ENCODE measurements around the gene FMN2.
"Not testable (repeated sequence)": the region's sequence is repeated elsewhere in the genome, so short reads cannot be mapped to it uniquely, and the experiment has no call there.

Gene FMN2

DNA sequence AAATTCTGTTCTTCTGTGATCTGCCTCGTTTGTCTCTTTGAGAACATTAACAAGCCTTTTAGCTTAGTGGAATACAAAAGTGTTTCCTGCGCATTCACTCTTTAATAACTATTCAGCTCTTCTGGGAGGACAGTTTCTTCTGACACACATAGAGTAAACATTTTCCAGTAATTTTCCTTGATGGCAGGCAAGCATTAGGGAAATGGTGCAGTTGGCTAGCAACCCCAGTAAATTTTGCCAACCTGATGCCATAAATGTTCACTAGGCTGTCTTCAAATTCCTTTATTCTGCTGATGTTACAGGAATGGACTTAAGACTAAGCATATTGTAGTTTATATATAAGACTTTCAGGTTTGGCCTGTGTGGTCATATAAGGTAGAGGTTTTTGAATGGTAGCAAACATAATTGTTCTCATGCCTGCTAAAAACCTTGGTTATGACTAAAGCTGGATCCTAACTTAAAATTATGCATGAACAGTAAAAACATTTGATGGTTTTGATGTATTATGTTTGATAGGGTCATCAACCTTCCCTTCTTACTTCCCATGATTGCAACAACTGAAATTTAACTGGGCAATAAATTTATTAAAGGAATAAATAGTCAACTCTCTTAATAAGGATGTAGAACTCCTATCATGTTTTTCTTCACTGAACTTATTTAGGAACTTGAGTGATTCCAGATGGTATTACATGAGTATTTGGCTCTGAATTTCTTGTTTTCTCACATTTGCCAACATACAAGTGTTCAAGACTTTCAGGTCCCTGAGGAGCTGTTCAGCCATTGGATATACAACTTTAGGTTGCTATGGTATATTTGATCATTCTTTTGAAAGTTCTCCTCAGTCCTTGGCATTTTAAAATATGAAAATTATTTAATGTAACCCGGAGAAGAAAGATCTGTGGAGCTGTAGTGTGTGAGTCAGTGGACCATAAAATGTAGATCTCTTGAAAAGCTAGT is 223.4 kb downstream of the FMN2 start:
- DNase-seq = no peak

DNA sequence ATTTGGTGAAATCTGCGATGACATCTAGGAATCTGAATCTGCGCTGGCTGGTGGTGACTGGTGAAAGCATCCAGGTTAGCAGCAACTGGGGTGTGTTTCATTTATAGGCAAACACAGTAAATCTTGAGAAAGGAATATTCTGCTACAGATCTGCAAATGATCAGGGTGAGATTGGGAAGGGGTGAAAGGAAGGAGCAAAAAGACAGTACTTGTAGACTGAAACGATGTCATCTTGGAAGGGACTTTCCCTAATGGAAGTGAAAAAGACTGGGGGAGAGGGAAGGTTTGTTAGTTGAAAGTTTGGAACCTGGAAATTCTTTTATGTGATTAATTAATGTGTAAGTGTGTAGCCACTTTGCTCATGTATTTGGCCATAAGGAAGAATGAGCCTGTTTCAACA is 228.3 kb downstream of the FMN2 start:
- no peak for DNase-seq

GRCh38 chr1:240320659-240321058 is 229.0 kb downstream of the FMN2 start:
- peak in 1 of 3 experiments; percentile 18 for DNase-seq

GRCh38 chr1:240322943-240323342 is 231.3 kb downstream of the FMN2 start:
- DNase-seq = no peak

DNA sequence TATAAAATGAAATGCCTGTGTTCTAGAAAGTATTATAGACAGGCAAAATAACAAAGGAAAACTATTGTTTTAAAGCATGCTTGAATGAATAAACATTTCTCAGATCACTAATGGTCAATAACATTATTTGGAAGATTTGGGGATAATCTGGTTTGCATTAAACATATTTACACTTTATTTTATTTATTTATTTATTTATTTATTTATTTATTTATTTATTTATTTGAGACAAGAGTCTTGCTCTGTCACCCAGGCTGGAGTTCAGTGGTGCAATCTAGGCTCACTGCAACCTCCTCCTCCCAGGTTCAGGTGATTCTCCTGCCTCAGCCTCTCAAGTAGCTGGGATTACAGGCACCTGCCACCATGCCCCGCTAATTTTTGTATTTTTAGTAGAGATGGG is 236.7 kb downstream of the FMN2 start:
- not testable (repeated sequence) for DNase-seq

- DNase-seq = no peak
Measured at GRCh38 chr1:240329443-240329842, 237.8 kb downstream of the FMN2 start.

DNA sequence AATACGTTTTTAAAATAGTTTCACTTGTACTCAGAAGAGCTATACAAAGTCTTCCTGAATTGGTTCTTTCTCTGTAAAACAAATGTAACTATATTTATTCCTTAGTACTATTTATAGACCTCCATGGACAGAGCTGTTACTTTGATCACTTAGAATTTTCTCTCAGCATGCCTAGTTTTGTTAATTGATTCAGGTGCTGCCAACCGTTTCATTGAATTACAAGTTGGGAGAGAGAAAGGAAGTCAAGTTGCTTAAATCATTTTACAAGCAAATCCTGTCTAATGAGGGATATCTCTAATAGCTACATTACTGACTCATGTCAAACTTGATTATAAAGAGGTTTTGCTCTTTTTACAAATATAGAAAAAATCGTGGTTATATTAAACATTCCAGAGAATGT is 241.0 kb downstream of the FMN2 start:
- DNase-seq = peak in 1 of 3 experiments; percentile 52

DNA sequence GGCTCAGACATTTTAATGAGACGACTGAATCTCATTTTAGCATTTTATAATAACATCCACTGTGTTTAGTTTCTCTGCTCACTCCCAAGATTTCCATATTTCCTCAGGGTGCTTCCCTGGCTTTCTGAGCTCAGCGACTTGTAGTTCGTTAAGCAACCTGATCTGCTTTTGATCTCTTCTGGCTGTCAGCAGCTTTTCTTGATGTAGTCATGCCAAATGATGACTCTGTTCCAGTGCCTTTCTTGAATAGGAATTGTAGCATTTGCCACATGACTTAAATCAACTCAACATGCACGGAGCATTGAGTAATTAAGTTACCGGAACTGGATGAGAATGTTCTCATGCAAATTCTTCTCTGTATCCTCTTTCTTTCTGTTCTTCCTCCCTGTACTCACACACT is 246.1 kb downstream of the FMN2 start:
- no peak for DNase-seq

DNA sequence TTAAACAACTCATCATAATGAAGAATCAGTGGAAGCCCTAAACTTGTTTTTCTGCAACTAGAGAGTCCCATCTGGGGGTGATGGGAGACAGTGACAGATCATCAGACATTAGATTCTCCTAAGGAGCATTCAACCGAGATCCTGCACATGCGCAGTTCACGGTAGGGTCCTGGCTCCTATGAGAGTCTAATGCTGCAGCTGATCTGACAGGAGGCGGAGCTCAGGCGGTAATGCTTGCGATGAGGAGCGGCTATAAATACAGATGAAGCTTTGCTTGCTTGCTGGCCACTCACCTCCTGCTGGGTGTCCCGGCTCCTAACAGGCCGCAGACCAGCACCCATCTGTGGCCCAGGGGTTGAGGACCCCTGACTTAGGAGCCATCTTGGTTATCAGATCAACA is 247.2 kb downstream of the FMN2 start:
- DNase-seq = no peak

- peak in 1 of 3 experiments; percentile 38 for DNase-seq
Measured at GRCh38 chr1:240341365-240342250, 249.9 kb downstream of the FMN2 start.

GRCh38 chr1:240342251-240342625 is 250.6 kb downstream of the FMN2 start:
- no peak for DNase-seq

DNA sequence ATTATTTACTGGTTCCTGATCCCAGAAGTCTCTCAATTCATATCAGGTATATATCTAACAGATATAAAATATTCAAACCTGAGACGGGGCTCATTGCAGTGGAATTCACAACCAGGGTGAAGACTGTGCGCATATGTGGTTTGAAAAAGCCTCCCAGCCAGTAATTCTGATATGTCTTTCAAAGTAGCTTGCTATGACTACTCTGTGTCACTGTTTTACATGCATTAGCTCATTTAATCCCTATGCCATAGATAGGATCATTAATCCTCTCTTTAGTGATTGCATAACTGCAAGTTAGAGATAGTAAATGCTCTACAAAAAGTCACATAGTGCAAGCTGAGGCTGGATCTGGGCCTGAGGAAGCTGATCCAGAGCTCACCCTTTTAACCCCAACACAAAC is 251.4 kb downstream of the FMN2 start:
- DNase-seq = no peak

DNA sequence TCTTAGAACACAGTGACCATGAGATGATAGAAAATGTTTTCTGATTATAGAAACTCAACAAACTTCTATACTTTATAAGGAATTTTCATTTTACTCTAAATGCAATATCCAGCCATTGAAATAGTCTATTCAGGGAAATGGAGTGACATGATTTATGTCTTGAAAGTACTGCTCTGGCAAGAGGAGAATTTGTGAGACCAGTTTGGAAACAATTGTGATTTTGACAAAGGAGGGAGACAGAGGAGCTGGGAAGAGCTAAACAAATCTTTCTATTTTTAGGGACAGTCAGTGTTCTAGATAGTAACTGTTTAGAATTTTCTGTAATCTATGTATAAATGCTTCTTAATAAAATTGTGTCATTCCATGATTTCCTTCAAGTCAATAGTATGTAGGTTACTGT is 252.3 kb downstream of the FMN2 start:
- no peak for DNase-seq

DNA sequence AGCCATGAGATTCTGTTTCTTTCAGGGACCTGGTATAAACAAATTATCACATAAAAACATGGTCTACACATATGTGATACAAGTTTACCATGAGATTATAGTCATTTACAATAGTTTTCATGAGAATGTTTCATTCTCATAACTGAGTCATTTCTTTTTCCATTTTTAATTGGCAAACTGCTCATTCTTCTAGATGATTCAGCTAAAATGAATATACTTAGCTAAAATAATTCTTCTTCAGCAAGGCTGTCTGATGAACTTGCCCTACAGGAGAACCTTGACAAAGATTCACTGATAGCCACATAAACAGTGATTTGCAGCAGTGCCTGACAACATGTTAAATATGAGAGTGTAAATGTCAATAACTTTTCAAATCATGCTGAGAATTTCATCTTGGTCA is 253.2 kb downstream of the FMN2 start:
- no peak for DNase-seq

GRCh38 chr1:240349695-240350094 is 258.0 kb downstream of the FMN2 start:
- DNase-seq = no peak

DNA sequence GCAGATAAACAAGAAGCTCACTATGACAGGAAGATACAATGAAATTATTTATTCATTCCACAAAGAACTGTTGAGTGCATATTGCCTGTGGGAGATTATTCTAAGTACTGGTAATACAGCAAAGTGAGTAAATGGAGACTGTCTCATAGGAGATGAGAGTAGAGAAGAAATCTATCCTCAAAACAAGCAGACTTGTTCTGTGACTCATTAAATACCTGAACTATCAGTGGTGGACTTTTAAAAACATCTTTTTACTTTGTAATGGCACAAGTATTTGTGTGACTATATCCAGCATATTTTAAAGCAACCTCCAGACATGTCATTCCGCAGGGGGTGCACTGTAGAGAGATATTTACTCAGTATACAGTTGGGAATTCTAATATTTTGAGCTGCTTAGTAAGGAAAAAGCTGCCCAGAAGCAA is 259.2 kb downstream of the FMN2 start:
- no peak for DNase-seq

GRCh38 chr1:240351690-240352089 is 260.0 kb downstream of the FMN2 start:
- DNase-seq = no peak

DNA sequence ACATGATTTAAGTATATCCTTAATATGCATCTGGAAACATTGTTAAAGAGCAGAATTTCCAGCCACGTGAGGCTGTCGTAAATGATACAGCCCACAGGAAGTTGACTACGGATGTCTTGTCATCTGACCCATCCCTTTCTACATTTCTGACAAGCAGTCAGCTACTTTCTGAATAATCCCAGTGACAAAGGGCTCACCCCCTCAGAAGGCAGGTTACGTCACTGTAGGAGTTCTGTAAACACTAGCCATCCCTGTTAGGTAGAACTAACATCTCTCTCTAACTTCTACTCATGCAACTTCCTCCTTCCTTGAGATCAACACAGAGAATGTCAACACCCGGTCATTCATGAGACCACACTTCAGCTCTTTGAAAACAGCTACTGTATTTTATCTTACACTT is 261.1 kb downstream of the FMN2 start:
- DNase-seq = no peak

DNA sequence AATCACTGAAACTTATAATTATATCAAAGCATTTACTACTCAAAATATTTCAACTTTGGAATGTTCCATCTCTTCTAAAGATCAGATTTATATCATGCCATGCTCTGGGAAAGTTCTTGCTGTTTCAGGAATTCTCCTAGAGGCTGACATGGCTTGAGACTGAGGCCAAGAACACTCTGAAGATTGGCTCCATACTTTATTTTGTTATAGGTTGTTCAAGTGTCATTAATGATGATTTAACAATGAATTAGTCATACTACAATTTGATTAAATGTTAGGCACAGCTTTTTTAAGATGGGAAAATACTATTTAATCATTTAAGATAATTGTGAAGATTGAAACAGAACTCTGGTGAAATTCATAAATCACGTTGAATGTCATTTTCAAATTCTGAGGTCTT is 264.9 kb downstream of the FMN2 start:
- DNase-seq = no peak

DNA sequence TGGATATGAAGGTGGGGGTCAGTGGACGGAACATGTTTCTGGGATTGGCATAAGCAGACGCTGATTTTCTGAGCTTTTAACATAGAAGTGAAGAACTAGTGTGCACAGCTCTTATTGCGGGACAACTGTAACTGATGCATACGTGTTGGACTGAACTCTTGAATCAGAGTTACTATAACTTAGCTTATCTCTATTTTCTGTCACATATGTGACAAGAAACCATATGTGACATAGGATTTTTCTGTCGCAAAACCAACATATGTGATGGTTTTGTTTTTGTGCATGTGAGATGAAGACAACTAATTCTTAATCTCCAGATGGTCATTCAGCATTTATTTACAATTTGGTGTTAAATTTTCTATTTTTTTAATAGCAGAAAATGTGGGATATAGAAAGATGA is 270.4 kb downstream of the FMN2 start:
- no peak for DNase-seq

DNA sequence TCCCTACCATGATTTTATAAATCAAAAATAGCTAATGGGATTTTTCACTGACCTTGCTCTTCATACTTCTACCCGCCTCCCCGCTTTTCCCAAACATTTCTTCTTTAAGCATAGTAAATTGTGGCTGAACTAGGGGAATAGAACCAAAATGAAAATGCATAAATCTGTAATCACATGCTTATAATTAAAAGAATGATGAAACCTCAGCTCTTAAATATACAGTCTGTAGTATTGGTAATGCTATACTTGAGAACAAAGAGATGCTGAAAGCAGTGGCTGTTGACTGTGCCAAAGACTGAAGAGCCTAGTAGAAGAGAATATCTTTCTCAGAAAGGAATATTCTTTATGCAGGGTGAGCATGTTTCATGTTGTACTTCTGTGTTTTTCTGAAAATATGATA is 271.1 kb downstream of the FMN2 start:
- no peak for DNase-seq

GRCh38 chr1:240363315-240363714 is 271.6 kb downstream of the FMN2 start:
- no peak for DNase-seq

- DNase-seq = no peak
Measured at GRCh38 chr1:240363914-240364313, 272.2 kb downstream of the FMN2 start.

GRCh38 chr1:240366636-240367035 is 275.0 kb downstream of the FMN2 start:
- no peak for DNase-seq

Data from NCI-H1417 (cell line).